HG03575 (cell line): ENCODE results near the gene SPON1.
"Not testable (repeated sequence)": the region's sequence is repeated elsewhere in the genome, so short reads cannot be mapped to it uniquely, and the experiment has no call there.

Source experiments
- ATAC-seq: cut with Tn5 transposase; IDR thresholded peaks from one replicate; pipeline ENCODE4 v1.9.1; 2021; ENCODE audit not compliant: unreplicated experiment, insufficient number of reproducible peaks, low FRiP score; ENCODE audit errors: extremely low read depth

SPON1 gene

GRCh38 chr11:14144934-14145333 is 182.4 kb downstream of the SPON1 start:
- no peak for ATAC-seq

GRCh38 chr11:14148653-14149273 is 186.2 kb downstream of the SPON1 start:
- no peak for ATAC-seq

GRCh38 chr11:14149683-14150082 is 187.2 kb downstream of the SPON1 start:
- no peak for ATAC-seq

- no peak for ATAC-seq
Observed at GRCh38 chr11:14150878-14151277, 188.4 kb downstream of the SPON1 start.

- ATAC-seq: not testable (repeated sequence)
Observed at GRCh38 chr11:14154103-14154502, 191.6 kb downstream of the SPON1 start.

- no peak for ATAC-seq
Observed at GRCh38 chr11:14158393-14158792, 195.9 kb downstream of the SPON1 start.

- no peak for ATAC-seq
Observed at GRCh38 chr11:14163576-14163975, 201.1 kb downstream of the SPON1 start.

GRCh38 chr11:14173679-14174078 is 211.2 kb downstream of the SPON1 start:
- not testable (repeated sequence) for ATAC-seq

GRCh38 chr11:14179116-14179820 is 216.7 kb downstream of the SPON1 start:
- no peak for ATAC-seq

GRCh38 chr11:14181121-14181520 is 218.6 kb downstream of the SPON1 start:
- ATAC-seq: no peak

GRCh38 chr11:14182833-14183364 is 220.4 kb downstream of the SPON1 start:
- no peak for ATAC-seq

GRCh38 chr11:14184028-14184940 is 221.8 kb downstream of the SPON1 start:
- no peak for ATAC-seq

- no peak for ATAC-seq
Observed at GRCh38 chr11:14185461-14185860, 222.9 kb downstream of the SPON1 start.

GRCh38 chr11:14186046-14186775 is 223.7 kb downstream of the SPON1 start:
- no peak for ATAC-seq

- ATAC-seq: no peak
Observed at GRCh38 chr11:14189874-14190273, 227.4 kb downstream of the SPON1 start.

- no peak for ATAC-seq
Observed at GRCh38 chr11:14190992-14191778, 228.7 kb downstream of the SPON1 start.

GRCh38 chr11:14193644-14194043 is 231.1 kb downstream of the SPON1 start:
- no peak for ATAC-seq
